NK-92 (cell line): ENCODE measurements around the gene SPATC1L.
"Not testable (repeated sequence)": the region's sequence is repeated elsewhere in the genome, so short reads cannot be mapped to it uniquely, and the experiment has no call there.

Source experiments
- DNase-seq: peaks from one replicate; lab custom pipeline; 2025; ENCODE audit not compliant: unreplicated experiment; lab: John Stamatoyannopoulos, UW

The SPATC1L gene

DNA sequence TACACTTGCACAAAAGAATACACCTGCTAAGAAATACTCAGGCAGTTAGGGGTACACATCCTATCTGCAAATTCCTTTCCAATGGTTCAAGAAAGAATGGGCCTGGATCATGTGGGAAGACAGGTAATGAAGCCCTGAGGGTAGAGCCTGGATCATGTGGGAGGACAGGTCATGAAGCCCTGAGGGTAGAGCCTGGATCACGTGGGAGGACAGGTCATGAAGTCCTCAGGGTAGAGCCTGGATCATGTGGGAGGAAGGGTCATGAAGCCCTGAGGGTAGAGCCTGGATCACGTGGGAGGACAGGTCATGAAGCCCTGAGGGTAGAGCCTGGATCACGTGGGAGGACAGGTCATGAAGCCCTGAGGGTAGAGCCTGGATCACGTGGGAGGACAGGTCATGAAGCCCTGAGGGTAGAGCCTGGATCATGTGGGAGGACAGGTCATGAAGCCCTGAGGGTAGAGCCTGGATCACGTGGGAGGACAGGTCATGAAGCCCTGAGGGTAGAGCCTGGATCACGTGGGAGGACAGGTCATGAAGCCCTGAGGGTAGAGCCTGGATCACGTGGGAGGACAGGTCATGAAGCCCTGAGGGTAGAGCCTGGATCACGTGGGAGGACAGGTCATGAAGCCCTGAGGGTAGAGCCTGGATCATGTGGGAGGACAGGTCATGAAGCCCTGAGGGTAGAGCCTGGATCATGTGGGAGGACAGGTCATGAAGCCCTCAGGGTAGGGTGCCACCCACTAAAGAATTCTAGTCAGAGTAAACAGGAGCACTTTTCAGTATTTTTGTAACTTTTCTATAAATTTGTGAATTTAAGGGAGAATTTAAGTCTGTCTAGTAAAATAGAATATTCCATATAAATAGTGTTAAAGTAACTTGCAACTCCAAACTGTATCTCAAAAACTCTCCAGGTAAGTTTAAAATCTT lies 16.9 kb upstream of the SPATC1L start:
- DNase-seq: not testable (repeated sequence)

DNA sequence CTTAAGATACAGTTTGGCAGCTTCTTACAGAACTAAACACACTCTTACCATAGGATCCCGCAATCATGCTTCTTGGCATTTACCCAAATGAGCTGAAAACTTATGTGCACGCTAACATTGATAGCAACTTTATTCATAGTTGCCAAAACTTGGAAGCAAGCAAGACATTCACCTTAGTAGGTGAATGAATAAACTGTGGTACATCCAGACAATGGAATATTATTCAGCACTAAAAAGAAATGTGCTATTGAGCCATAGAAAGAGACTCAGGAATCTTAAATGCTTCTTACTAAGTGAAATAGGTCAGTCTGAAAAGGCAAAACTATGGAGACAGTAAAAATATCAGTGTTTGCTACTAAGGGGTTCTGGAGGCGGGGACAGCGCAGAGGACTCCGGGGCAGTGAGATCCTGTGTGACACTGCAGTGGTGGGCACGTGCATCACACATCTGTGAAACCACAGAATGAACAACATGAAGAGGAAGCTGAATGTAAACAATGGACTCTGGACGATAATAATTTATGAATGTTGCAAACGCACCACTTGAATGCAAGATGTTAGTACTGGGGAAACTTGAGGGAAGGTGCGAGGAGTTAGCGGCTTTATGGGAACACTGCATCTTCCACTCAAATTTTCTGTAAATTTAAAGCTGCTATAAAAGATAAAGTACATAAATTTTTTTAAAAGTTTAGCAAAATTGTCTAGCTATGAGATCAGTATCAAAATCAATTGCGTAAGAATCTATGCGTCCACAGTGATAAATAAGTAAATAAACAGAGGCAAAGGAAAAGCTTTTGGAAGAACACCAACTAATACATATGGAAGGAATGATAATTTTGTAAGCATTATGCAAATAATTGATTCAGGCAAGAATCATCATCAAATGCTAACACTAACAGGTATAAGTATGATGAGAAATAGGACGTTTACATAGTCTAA lies 15.4 kb upstream of the SPATC1L start:
- no peak for DNase-seq

DNA sequence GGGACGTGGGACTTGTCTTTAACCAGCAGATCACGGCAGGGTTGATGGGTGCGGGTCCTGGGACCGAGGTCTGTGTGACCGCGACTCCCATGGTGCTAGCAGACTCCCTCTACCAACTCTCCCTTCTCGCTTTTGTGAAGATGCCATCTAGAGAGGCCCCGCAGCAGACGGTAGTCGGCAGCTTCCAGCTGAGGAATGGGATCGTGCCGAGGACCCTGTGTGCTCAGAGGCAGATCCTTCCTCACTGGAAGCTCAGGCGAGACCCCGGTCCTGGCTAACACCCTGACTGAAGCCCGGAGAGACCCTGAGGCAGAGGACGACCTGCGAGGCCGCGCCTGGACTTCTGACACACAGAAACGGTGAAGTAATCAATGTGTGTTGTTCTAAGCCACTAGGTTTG lies 12.5 kb upstream of the SPATC1L start:
- no peak for DNase-seq

DNA sequence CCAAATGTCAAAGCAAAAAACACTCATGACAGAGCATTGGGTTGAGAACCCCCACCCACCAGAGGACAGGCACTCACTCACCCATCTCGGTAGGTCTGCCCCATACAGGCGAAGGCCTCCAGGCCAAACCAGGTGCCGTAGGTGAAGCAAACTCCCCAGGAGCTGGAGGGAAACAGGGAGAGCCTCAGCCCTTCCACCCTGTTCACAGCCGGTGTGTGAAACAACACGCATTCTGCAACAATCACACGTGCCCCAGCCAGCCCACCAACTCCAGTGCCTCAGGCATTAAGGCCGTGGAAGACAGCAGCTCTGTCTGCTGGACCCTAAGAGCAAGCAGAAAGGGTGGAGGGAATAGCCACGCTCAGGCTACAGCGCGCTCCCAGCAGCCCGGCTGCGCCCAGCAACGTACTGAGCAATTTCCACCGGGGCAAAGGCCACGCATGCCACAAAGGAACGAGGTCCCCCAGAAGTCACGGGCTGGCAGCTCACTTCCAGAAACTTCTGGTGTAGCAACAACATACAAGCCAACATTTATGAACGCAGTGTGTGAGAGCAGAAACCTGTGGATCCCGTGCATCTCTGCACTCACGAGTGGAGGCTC lies 11.4 kb upstream of the SPATC1L start:
- no peak for DNase-seq

DNA sequence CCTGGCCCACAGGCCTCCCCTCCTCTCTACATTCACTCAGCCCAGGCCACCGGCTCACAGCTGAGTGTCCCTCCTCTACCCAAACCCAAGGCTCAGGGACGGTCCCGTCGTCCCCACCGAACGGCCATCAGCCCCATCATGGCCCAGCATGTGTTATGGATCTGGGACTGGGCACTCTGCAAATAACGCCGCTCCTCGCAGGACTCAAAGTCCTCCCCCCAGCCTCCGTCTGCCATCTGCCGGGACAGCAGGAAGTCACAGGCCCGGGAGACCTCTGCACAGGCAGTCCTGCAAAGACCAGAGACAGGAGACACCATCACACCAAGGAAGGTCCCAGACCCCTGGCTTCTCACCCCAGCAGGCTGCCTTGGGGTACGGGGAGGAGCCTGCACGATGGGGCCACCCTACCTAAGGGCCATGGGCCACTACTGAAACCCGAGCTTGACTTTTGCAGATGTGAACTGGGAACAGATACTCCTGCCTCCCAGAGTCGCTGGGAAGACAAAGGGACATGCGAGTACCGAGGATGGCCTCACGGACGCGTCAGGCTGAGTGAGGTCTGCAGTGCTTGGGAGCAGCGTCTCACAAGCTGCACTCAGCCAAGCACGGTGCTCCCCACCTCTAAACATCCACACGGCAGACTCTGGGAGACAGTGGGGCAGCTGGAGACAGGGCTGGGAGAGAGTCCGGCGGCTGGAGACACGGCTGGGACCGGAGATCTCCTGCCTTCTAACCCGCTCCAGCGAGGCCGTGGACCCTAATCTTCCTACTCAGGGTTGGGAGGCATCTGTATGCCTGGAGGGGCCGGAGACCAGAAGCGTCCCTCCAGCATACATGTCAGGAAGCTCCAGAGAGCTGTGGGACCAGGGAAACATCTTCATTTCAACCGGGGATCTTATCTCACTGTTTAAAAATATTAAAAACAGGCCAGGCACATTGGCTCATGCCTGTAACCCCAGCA lies 10.4 kb upstream of the SPATC1L start:
- DNase-seq: no peak

DNA sequence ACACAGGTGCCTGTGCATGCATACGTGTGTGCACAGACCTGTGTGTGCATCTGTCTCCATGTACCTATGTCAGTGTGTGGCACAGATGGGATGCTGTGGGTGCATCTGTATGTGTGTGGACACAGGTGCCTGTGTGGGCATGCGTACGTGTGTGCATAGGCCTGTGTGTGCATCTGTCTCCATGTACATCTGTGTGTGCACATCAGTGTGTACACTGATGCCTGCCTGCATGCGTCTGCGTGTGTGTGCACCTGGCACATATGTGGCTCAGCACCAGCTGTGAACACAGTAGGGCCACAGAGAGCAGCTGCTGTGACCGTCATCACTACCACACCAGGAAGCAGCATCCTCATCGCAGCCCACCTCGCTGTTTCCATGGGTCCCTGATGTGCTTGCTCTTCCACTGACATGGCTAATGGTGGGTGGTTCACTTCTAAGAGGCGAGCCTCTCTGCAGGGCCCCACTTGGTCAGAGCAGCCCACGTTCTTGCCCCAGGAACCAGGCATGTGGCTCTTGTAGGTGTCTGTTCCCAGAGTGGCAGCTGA lies 9.6 kb upstream of the SPATC1L start:
- DNase-seq: no peak

DNA sequence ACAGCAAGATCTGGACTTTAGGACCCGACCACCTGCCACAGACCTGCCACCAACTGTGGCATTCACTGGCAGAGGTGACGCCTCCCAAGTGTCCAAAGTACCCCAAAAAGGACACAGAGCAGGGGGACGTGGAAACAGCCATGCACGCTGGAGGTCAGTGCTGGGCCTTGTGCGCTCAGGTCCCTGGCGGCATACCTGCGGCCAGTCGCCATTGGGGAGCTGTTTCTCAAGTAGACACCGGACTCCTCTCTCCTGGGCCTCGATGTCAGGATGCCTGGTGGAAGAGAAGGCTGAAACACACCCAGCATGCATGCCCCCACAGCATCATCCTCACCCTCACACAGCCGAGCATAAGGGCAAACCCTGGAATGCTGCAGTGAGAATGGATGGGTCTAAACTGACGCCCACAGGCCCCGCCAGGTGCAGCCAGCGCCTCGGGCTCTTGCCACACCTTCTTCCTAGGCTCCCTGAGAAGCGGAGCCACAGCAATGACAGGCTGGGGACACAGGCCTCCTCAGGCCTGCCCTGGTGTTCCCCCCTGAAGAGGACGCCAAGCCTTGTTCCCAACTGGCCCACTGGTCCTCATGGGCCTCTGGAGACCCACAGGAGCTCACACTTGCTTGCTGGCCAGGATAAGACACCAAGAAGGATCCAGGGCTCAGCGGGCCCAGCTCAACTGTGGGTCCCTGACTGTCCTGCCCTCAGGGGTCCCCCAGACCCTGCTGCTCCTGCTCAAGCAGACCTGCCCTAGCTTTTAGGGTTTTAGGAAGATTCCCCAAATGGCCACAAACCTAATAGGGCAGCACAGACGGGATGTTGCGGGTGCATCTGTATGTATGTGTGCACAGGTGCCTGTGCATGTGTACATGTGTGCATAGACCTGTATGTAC lies 7.7 kb upstream of the SPATC1L start:
- no peak for DNase-seq

DNA sequence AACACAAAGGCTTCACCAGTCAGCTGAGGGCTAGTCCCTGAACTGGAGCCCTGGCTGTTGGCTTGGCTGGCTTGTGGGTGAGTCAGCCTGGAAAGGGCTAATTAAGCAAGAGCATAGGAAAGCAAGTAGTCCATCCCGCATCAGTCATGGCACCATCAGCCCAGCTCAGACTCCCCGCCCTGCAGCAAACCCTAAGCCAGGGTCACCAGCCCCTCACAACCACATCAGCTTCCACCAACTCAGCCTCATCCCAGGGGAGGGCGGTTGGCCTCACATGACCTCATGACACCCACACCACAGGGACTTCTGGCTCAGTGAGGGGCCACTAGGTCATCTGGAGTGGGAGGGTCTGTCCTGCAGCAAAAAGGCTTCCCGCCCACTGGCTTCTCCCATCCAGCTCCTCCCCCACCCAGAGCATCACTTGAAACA lies 7.0 kb upstream of the SPATC1L start:
- no peak for DNase-seq

DNA sequence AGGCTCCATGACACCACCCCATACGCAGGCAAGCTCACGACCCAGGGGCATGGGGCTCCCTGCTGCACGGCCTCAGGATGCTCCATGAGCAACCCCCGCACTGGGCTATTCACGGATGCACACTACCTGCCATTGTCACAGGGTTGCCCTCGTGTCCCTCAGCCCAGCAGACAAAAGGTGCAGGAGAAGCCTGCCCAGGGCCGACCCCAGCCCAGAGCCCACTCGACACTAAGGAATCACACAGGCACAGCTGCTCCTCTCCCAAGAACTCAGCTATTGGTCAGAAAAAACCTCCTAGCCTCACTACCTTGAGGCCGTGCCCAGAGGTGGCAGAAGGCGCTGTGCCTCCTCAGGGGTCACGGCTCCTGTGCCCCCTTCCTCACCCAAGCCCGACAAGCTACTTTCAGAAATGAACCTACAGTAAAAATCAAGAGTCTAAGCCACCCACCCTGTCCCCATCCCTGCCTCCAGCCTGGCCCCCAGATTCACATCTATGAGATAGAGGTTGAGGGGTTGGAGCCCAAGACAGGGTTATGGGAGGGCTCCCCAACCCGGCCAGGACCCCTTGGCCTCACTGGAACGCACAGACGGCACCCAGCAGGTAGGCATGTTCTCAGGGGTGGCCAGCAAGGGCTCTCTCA lies 6.4 kb upstream of the SPATC1L start:
- DNase-seq: no peak

DNA sequence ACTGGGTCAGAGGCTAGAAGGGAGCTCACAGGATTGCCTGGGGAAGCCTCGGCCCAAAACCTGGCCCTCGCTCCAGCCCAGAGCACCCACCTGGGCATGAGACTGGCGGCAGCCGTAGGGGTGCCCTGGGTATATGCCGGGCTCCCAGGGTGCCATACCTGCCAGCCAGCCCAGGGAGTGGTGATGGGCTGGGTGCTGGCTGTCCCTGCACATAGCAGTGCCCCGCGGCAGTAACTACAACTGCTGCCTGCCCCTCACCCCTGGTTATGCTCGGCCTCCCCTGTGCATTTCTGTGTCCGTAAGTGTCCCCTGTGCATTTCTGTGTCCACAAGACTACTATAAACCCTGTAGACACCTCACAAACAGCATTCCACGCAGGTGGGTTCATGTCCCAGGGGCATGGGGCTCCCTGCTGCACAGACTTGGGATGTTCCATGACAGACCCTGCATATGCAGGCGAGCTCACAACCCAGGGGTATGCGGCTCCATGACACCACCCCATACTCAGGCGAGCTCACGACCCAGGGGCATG lies 5.8 kb upstream of the SPATC1L start:
- DNase-seq: no peak

DNA sequence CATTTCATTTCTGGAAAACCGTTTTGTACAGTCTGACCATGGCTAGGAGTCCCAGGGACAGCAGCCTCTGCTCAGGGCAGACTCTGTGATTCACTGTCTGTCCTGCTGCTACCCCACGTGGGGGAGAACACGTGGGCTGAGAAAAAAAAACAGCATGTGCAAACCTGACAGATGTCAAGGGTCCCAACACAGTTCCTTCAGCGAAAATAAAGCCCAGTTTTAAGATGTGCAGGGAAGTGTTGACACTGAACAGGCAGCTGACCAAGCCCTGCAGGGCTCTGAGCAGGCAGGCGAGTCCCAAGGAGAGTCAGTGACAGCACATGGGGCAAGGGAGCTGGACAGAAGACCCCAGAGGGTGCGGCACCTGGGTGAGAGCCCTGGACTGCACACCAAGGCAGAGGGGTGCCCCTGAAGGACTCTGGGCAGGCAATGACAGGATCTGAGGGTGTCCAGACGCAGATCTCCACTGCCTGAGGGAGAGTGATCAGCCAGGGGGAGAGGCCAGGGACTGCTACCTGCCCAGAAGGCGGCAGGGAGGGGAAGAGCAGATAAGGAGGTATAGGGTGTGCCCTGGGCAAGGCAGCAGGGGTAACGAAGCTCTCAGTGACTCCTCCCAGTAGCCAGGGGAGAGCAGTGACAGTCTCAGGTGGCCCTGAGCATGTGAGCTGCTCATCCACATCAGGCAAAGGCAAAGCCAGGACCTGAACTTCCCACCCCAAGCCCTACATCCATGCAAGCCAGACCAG lies 5.1 kb upstream of the SPATC1L start:
- no peak for DNase-seq

DNA sequence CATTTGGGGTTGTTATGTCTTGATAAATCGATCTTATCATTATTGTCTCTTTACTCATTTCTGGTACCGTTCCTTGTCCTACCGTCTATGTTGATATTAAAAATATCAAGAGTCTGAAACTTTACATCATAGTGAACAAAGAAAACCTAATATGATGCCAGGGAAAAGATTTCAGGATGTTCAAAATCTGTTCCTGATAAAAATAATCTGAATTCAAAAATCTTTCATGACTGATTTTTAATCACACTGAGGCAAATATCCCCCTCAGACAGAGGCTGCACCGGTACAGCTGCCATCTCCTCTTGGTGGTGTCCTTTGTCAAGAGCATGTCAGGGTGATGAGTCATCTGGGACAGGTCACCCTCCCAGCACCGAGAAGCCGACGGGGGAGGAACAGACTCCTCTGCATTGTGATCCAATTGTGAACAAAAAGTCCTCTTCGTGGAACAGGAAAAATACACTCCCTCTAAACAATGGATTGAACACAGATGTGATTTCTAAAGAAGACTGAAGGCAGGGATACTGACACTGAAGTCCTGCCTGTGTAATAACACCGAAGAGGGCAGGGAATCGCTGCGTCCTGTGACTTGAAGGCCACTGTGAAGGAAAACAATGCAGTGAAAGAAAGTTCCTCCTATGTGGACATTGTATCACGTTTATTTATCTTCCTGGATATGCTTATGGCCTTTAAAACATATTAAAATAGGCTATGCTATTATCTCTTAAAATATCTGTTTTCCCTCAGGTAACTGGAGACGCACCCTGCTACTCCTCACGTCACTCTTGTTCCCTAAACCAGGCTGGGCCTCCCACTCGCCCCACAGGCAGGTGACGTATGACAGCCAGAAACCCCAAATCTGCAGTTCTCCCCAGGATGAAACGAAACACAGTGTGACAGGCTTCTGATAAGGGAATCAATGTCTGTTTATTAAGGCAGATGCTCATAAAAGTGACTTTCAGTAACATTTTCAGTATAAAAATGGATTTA lies 4.3 kb upstream of the SPATC1L start:
- DNase-seq: no peak

DNA sequence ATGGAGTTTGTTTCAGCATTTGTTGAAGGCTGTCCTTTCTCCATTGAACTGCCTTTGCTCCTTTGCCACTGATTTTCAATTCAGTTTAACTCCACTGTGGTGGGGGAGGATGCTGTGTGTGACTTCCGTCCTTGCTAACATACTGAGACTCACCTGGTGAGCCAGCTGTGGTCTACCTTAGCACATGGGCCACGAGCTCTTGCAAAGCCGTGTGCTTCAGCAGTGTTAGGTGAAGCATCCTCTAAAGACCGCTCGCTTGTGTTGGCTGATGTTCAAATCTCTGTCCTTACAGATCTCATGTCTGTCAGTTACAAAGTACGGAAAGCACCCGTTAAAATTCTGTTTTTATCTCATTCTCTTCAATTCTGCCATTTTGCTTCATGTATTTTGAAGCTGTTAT lies 3.6 kb upstream of the SPATC1L start:
- no peak for DNase-seq

DNA sequence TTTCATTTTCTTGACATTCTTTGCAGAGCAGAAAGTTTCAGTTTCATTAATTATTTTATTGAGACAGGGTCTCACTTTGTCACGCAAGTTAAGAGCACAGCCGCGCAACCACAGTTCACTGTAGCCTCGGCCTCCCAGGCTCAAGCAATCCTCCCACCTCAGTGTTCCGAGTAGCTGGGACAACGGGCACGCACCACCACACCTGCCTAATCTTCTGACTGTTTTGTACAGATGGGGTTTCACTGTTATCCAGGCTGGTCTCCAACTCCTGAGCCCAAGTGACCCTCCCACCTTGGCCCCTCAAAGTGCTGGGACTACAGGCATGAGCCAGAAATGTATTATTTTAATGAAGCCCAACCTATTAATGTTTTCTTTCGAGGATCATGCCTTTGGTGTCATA lies 3.0 kb upstream of the SPATC1L start:
- no peak for DNase-seq

DNA sequence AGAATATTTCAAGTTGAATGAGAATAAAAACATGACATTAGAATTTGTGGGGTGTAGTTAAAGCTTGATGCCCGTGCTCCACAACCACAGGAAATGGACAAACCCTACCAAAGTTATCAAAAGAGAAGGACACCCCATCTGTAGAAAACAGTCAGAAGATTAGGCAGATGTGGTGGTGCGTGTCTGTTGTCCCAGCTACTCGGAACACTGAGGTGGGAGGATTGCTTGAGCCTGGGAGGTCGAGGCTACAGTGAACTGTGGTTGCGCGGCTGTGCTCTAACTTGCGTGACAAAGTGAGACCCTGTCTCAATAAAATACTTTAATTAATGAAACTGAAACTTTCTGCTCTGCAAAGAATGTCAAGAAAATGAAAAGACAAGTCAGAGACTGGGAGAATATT lies 1.5 kb upstream of the SPATC1L start:
- no peak for DNase-seq
